OCI-M2 (cell line): Measurements from ENCODE around the gene MAGEA9.
"Not testable (repeated sequence)": the region's sequence is repeated elsewhere in the genome, so short reads cannot be mapped to it uniquely, and the experiment has no call there.

ENCODE experiments used
- DNase-seq: peaks from one replicate; lab custom pipeline; 2025; ENCODE audit not compliant: unreplicated experiment; lab: John Stamatoyannopoulos, UW

Gene MAGEA9

GRCh38 chrX:149781727-149782126, at the start of gene MAGEA9:
Gene MAGEA9 (plus strand): TSS chrX:149781930. CDS start chrX:149786211, 4,281 bp downstream.
- DNase-seq: not testable (repeated sequence)

GRCh38 chrX:149742269-149742668, 39.5 kb upstream of the MAGEA9 start:
- not testable (repeated sequence) for DNase-seq

GRCh38 chrX:149746390-149747007, 35.2 kb upstream of the MAGEA9 start:
- DNase-seq: not testable (repeated sequence)

GRCh38 chrX:149757206-149758067, 24.3 kb upstream of the MAGEA9 start:
- no peak for DNase-seq

- no peak for DNase-seq
These were observed 23.5 kb upstream of the MAGEA9 start for GRCh38 chrX:149758068-149758714.

- DNase-seq: not testable (repeated sequence)
These were observed 23.0 kb upstream of the MAGEA9 start for GRCh38 chrX:149758715-149759078.

- no peak for DNase-seq
These were observed 21.9 kb upstream of the MAGEA9 start for GRCh38 chrX:149759824-149760223.

GRCh38 chrX:149760965-149761364, 20.8 kb upstream of the MAGEA9 start:
- no peak for DNase-seq

- not testable (repeated sequence) for DNase-seq
These were observed 19.7 kb upstream of the MAGEA9 start for GRCh38 chrX:149761858-149762674.

- no peak for DNase-seq
These were observed 18.8 kb upstream of the MAGEA9 start for GRCh38 chrX:149762696-149763614.

GRCh38 chrX:149770344-149770743, 11.4 kb upstream of the MAGEA9 start:
- DNase-seq: not testable (repeated sequence)

- DNase-seq: not testable (repeated sequence)
These were observed 8.7 kb upstream of the MAGEA9 start for GRCh38 chrX:149773026-149773425.

- not testable (repeated sequence) for DNase-seq
These were observed 8.0 kb upstream of the MAGEA9 start, which contains the start of gene HSFX1 for GRCh38 chrX:149773768-149774167. Gene HSFX1 (plus strand): TSS chrX:149774068. CDS start chrX:149774682, 614 bp downstream.

- DNase-seq: not testable (repeated sequence)
These were observed 3.7 kb upstream of the MAGEA9 start for GRCh38 chrX:149777999-149778398.

GRCh38 chrX:149795531-149795930, 13.8 kb downstream of the MAGEA9 start:
- not testable (repeated sequence) for DNase-seq

- no peak for DNase-seq
These were observed 17.5 kb downstream of the MAGEA9 start for GRCh38 chrX:149799095-149799714.

GRCh38 chrX:149799938-149800337, 18.2 kb downstream of the MAGEA9 start:
- no peak for DNase-seq

GRCh38 chrX:149803458-149804062, 21.8 kb downstream of the MAGEA9 start:
- no peak for DNase-seq

GRCh38 chrX:149804102-149804501, 22.4 kb downstream of the MAGEA9 start:
- DNase-seq: no peak
